ENCODE measurements around the gene DLG1. TPM values are rescaled to one million over a fixed set of nuclear protein-coding genes. Genes with fewer than 3 reads are reported as not detected.
A peak's percentile ranks its signal among the peaks of the same experiment; 100 is the strongest.

DLG1 gene
- total RNA-seq, 1 donor = 49.6 TPM

DNA sequence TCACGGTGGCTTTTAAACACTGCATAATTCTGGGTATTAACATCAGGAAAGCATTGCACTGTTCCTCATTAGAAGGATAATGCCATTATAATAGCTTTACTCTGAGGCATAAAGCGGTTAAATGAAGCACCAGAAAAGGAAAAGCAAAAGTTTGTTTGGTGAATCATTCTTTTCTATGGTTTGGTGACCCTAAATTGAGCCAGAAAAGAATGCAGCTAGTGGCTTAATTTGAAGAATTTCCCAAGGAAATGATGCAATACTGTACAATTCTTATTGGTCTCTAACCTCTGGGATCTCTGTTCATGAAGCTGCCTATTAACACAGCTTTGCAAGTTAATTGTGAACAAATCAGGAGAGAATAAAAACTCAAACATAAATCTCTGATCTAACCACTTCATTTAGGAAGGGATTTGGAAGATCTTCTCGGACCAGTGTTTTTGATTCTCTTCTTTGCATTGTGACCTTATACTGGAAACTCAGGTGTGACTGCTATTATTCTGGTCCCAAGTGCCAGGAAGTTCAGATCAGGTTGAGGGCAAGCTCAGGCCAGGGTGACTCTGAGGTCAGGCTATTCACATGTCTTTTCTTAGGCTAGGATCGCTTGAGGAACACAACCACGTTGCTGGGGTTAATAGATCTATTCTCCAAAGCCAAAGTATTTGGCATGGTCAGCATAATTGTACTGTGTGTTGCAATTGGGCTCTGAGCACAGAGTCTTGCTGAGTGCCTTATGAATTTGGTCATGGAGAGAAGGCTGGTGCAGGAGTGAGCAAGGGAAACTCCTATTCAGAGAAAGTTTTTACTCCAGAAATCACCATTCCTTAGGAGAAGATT lies 11.3 kb upstream of the DLG1 start:
- TF ChIP-seq, protein P1, sequence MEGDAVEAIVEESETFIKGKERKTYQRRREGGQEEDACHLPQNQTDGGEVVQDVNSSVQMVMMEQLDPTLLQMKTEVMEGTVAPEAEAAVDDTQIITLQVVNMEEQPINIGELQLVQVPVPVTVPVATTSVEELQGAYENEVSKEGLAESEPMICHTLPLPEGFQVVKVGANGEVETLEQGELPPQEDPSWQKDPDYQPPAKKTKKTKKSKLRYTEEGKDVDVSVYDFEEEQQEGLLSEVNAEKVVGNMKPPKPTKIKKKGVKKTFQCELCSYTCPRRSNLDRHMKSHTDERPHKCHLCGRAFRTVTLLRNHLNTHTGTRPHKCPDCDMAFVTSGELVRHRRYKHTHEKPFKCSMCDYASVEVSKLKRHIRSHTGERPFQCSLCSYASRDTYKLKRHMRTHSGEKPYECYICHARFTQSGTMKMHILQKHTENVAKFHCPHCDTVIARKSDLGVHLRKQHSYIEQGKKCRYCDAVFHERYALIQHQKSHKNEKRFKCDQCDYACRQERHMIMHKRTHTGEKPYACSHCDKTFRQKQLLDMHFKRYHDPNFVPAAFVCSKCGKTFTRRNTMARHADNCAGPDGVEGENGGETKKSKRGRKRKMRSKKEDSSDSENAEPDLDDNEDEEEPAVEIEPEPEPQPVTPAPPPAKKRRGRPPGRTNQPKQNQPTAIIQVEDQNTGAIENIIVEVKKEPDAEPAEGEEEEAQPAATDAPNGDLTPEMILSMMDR (IDR thresholded peaks at IDR 0.05; ENCODE audit: insufficient read depth, low read length) = no peak
- no peak overlapping the region for H3K4me3 ChIP-seq (ENCODE audit: low read depth, low read length)
- peak; percentile 95 for DNase-seq (ENCODE audit: low read depth)

DNA sequence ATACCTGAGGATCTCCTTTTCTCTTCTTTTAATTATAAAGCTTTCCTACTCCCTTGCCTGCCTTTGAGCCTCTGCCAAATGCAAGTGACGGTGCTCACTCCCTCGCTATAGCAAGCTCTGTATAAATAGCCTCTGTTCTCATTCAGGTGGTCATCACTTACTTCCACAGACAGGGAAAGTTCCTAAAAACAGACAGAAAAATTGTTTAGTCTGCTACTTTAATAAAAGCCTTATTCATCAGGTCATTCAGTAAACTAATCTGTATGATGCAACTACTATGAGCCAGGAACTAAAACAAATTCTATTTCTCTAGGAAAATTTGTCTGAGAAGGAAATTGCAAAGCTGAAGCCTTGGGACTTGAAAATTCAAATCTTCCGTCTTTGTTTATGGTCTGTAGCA lies 10.2 kb upstream of the DLG1 start:
- TF ChIP-seq, protein P1 (IDR thresholded peaks at IDR 0.05; ENCODE audit: insufficient read depth, low read length) = no peak
- DNase-seq (ENCODE audit: low read depth) = peak; percentile 73
- H3K4me3 ChIP-seq (ENCODE audit: low read depth, low read length) = no peak overlapping the region

DNA sequence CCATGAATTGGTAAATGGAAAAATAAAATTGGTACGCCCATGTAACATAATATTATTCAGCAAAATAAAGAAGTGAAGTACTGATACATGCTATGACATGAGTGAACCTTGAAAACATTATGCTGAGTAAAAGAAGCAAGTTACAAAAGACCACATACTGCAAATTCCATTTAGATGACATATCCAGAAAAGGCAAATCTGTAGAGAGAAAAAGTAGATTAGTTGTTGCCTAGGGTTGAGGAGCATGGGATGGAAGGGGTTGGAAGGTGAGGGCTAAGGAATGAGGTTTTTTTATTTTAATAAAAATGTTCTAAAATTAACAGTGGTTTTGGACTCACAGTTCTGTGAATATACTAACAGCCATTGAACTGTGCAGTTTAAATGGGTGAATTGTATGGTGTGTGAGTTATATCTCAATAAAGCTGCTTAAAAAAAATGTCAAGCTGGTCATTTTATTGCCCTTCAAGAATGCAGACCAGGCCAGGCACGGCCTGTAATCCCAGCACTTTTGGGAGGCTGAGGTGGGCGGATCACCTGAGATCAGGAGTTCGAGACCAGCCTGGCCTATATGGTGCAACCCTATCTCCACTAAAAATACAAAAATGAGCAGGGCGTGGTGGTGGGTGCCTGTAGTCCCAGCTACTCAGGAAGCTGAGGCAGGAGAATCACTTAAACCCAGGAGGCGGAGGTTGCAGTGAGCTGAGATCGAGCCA lies 8.1 kb upstream of the DLG1 start:
- no peak overlapping the region for H3K4me3 ChIP-seq (ENCODE audit: low read depth, low read length)
- TF ChIP-seq, protein P1 (IDR thresholded peaks at IDR 0.05; ENCODE audit: insufficient read depth, low read length) = no peak
- peak; percentile 89 for DNase-seq (ENCODE audit: low read depth)

DNA sequence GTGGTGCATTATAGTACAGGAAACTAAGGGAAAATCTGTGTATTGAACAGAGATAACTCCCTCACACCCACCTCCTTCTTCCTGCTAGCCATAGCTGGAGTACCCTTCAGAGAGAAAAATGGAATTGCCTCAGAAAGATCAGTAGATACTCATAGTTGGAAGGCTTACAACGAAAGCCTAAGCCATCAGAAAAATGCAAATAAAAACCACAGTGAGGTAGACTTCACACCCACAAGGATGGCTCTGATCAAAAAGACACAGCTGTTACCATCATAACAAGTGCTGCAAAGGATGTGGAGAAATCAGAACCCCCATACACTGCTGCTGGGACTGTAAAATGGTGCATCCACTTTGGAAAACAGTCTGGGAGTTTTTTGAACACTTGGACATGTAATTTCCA lies 7.4 kb upstream of the DLG1 start:
- TF ChIP-seq, protein P1 (IDR thresholded peaks at IDR 0.05; ENCODE audit: insufficient read depth, low read length) = no peak
- no peak overlapping the region for H3K4me3 ChIP-seq (ENCODE audit: low read depth, low read length)
- DNase-seq (ENCODE audit: low read depth) = peak; percentile 66

DNA sequence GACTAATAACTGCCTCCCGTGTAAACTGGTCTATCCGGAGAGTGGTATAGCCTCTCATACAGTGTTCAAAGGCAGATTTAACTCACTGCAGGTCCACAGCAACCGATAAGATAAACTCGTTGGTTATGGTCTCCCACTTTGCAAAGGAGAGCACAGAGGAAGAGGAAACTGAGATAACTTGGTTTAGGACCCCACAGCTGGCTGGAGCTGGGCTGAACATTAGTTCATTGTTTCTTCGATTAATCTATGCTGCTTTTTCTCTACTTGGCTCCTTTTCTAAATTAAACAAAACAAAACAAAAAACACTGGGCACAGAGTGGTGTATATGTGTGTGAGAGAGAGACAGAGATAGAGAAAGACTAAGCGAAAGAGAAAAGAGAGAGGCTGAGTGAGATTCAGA lies 5.0 kb upstream of the DLG1 start:
- DNase-seq (ENCODE audit: low read depth) = no peak
- H3K4me3 ChIP-seq (ENCODE audit: low read depth, low read length) = no peak overlapping the region
- TF ChIP-seq, protein P1 (IDR thresholded peaks at IDR 0.05; ENCODE audit: insufficient read depth, low read length) = no peak

DNA sequence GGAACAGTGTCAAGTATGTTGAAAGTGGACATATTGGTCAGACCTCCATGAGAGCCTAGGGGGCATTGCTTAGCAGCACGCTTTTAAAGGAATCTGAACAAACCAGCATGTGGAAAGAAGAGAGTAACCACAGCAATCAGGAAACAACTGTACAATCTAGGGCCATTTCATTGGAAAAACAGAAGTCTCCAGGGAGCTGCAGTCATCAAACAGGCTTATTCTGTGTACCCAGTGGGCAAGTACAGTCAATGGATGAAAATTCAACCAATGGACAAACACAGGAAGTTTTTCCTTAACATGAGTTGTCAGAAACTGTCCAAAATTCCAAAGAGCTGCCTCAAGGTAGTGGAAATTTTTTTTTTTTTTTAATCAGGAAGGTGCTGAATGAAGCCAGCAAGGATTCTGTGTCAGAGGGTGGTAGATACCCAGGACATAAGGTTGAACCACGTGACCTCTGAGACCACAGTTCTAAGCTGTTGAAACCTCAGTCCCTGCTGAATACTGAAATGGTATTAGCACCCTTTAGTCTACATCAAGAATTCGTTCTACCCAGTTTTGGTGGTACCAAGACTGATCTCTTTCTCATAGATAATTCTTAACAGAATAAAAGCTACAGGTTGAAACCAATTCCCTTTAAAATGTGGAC lies 4.4 kb upstream of the DLG1 start:
- peak; percentile 47 for DNase-seq (ENCODE audit: low read depth)

More for the DNA sequence above, 4.4 kb upstream of the DLG1 start:
- H3K4me3 ChIP-seq (ENCODE audit: low read depth, low read length) = no peak overlapping the region
- TF ChIP-seq, protein P1 (IDR thresholded peaks at IDR 0.05; ENCODE audit: insufficient read depth, low read length) = no peak
